ENCODE results near the gene ZDHHC1. TPM values are rescaled to one million over a fixed set of nuclear protein-coding genes. Genes with fewer than 3 reads are reported as not detected.
A peak's percentile ranks its signal among the peaks of the same experiment; 100 is the strongest.

The ZDHHC1 gene
- total RNA-seq, 8 experiments from 2014 or later = 3.4 to 14.6 (median 4.6) TPM

- ATAC-seq (replicated peaks in 6 of 8) = peak in 1 of 8 experiments; percentile 10
- WGBS, 10 experiments = 75 to 80% methylated on average over 1 of the region's 3 CpGs; no CpG with 5 or more reads in 8 of the 10 experiments
- H3K4me1 ChIP-seq (replicated peaks in 1 of 2) = peaks cover 0 to 5% of the 10 kb centered on the region in 2 donors
- in situ Hi-C loops (cut with MboI; ENCODE audit: low pct_unique_long_range_greater_than_20kb in 2 of 9, low sequenced_read_pairs in 9 of 9, unreplicated experiment in 9 of 9) = no loop called here
- no peak overlapping the region for H3K4me3 ChIP-seq
- no peak overlapping the region for H3K27ac ChIP-seq
Measured at GRCh38 chr16:67445441-67445912, 29.2 kb upstream of the ZDHHC1 start.

- ATAC-seq (replicated peaks in 6 of 8) = no peak
- in situ Hi-C loops (cut with MboI; ENCODE audit: low pct_unique_long_range_greater_than_20kb in 2 of 9, low sequenced_read_pairs in 9 of 9, unreplicated experiment in 9 of 9) = no loop called here
- Histone ChIP-seq H3K4me1 (replicated peaks in 1 of 2) (peaks cover 0 to 5% of the 10 kb centered on the region in 2 donors), H3K4me3 (no peak overlapping the region), H3K27ac (no peak overlapping the region)
- 79 to 100% (median 100%) methylated on average over 1 to 4 of the region's 7 CpGs; no CpG with 5 or more reads in 3 of the 10 experiments for WGBS, 10 experiments
Measured at GRCh38 chr16:67445126-67445426, 28.8 kb upstream of the ZDHHC1 start.

GRCh38 chr16:67444259-67445125 lies 28.2 kb upstream of the ZDHHC1 start:
- WGBS, 10 experiments = 50 to 83% (median 62%) methylated on average over 1 to 7 of the region's 22 CpGs; no CpG with 5 or more reads in 4 of the 10 experiments
- Histone ChIP-seq H3K4me3 (no peak overlapping the region), H3K27ac (no peak overlapping the region), H3K4me1 (replicated peaks in 1 of 2) (peaks cover 0 to 5% of the 10 kb centered on the region in 2 donors)
- ATAC-seq (replicated peaks in 6 of 8) = no peak
- in situ Hi-C loops (cut with MboI; ENCODE audit: low pct_unique_long_range_greater_than_20kb in 2 of 9, low sequenced_read_pairs in 9 of 9, unreplicated experiment in 9 of 9) = no loop called here

GRCh38 chr16:67443265-67443664 lies 27.0 kb upstream of the ZDHHC1 start:
- in situ Hi-C loops (cut with MboI; ENCODE audit: low pct_unique_long_range_greater_than_20kb in 2 of 9, low sequenced_read_pairs in 9 of 9, unreplicated experiment in 9 of 9) = no loop called here
- Histone ChIP-seq H3K4me3 (no peak overlapping the region), H3K4me1 (replicated peaks in 1 of 2) (peaks cover 0 to 5% of the 10 kb centered on the region in 2 donors), H3K27ac (no peak overlapping the region)
- peak in 1 of 8 experiments; percentile 40 for ATAC-seq (replicated peaks in 6 of 8)
- 17 to 89% (median 80%) methylated on average over 1 to 5 of the region's 6 CpGs; no CpG with 5 or more reads in 5 of the 10 experiments for WGBS, 10 experiments

- no peak for ATAC-seq (replicated peaks in 6 of 8)
- Histone ChIP-seq H3K4me1 (replicated peaks in 1 of 2) (peaks cover 0 to 5% of the 10 kb centered on the region in 2 donors), H3K4me3 (no peak overlapping the region), H3K27ac (no peak overlapping the region)
- in situ Hi-C loops (cut with MboI; ENCODE audit: low pct_unique_long_range_greater_than_20kb in 2 of 9, low sequenced_read_pairs in 9 of 9, unreplicated experiment in 9 of 9) = no loop called here
- WGBS, 10 experiments = 80 to 100% (median 97%) methylated on average over 1 to 6 of the region's 13 CpGs; no CpG with 5 or more reads in 4 of the 10 experiments
Measured at GRCh38 chr16:67442581-67443255, 26.4 kb upstream of the ZDHHC1 start.

GRCh38 chr16:67441907-67442306 lies 25.6 kb upstream of the ZDHHC1 start:
- WGBS, 10 experiments = 7 to 83% (median 73%) methylated on average over 2 to 4 of the region's 5 CpGs; no CpG with 5 or more reads in 5 of the 10 experiments
- peak in 1 of 8 experiments; percentile 10 for ATAC-seq (replicated peaks in 6 of 8)
- in situ Hi-C loops (cut with MboI; ENCODE audit: low pct_unique_long_range_greater_than_20kb in 2 of 9, low sequenced_read_pairs in 9 of 9, unreplicated experiment in 9 of 9) = no loop called here
- Histone ChIP-seq H3K4me1 (replicated peaks in 1 of 2) (peaks cover 0 to 5% of the 10 kb centered on the region in 2 donors), H3K27ac (no peak overlapping the region), H3K4me3 (no peak overlapping the region)

- ATAC-seq (replicated peaks in 6 of 8) = peak in 4 of 8 experiments; percentile 13 to 36 (median 18)
- Histone ChIP-seq H3K4me3 (no peak overlapping the region), H3K27ac (no peak overlapping the region), H3K4me1 (replicated peaks in 1 of 2) (peaks cover 0 to 5% of the 10 kb centered on the region in 2 donors)
- WGBS, 10 experiments = 7% methylated on average over 2 of the region's 17 CpGs; no CpG with 5 or more reads in 9 of the 10 experiments
- in situ Hi-C loops (cut with MboI; ENCODE audit: low pct_unique_long_range_greater_than_20kb in 2 of 9, low sequenced_read_pairs in 9 of 9, unreplicated experiment in 9 of 9) = no loop called here
Measured at GRCh38 chr16:67441271-67441753, 25.0 kb upstream of the ZDHHC1 start.

- WGBS, 10 experiments = 75 to 80% methylated on average over 1 to 4 of the region's 19 CpGs; no CpG with 5 or more reads in 8 of the 10 experiments
- in situ Hi-C loops (cut with MboI; ENCODE audit: low pct_unique_long_range_greater_than_20kb in 2 of 9, low sequenced_read_pairs in 9 of 9, unreplicated experiment in 9 of 9) = no loop called here
- Histone ChIP-seq H3K4me3 (no peak overlapping the region), H3K4me1 (replicated peaks in 1 of 2) (peaks cover 4 to 8% of the 10 kb centered on the region in 2 donors), H3K27ac (no peak overlapping the region)
- ATAC-seq (replicated peaks in 6 of 8) = no peak
Measured at GRCh38 chr16:67438824-67439393, 22.6 kb upstream of the ZDHHC1 start.

GRCh38 chr16:67438098-67438791 lies 22.0 kb upstream of the ZDHHC1 start:
- Histone ChIP-seq H3K4me1 (replicated peaks in 1 of 2) (peaks cover 5 to 9% of the 10 kb centered on the region in 2 donors), H3K4me3 (no peak overlapping the region), H3K27ac (no peak overlapping the region)
- no peak for ATAC-seq (replicated peaks in 6 of 8)
- 100% methylated on average over 4 to 7 of the region's 20 CpGs; no CpG with 5 or more reads in 7 of the 10 experiments for WGBS, 10 experiments
- in situ Hi-C loops (cut with MboI; ENCODE audit: low pct_unique_long_range_greater_than_20kb in 2 of 9, low sequenced_read_pairs in 9 of 9, unreplicated experiment in 9 of 9) = no loop called here

- in situ Hi-C loops (cut with MboI; ENCODE audit: low pct_unique_long_range_greater_than_20kb in 2 of 9, low sequenced_read_pairs in 9 of 9, unreplicated experiment in 9 of 9) = no loop called here
- no peak for ATAC-seq (replicated peaks in 6 of 8)
- WGBS, 10 experiments = 100% methylated on average over 3 of the region's 4 CpGs; no CpG with 5 or more reads in 9 of the 10 experiments
- Histone ChIP-seq H3K4me1 (replicated peaks in 1 of 2) (peaks cover 12 to 13% of the 10 kb centered on the region in 2 donors), H3K4me3 (no peak overlapping the region), H3K27ac (no peak overlapping the region)
Measured at GRCh38 chr16:67437513-67437912, 21.2 kb upstream of the ZDHHC1 start.

- ATAC-seq (replicated peaks in 6 of 8) = no peak
- Histone ChIP-seq H3K4me1 (replicated peaks in 1 of 2) (peaks cover 19 to 21% of the 10 kb centered on the region in 2 donors), H3K27ac (no peak overlapping the region), H3K4me3 (no peak overlapping the region)
- 80 to 100% (median 93%) methylated on average over 1 to 5 of the region's 23 CpGs; no CpG with 5 or more reads in 6 of the 10 experiments for WGBS, 10 experiments
- in situ Hi-C loops (cut with MboI; ENCODE audit: low pct_unique_long_range_greater_than_20kb in 2 of 9, low sequenced_read_pairs in 9 of 9, unreplicated experiment in 9 of 9) = no loop called here
Measured at GRCh38 chr16:67436640-67437193, 20.4 kb upstream of the ZDHHC1 start.

- in situ Hi-C loops (cut with MboI; ENCODE audit: low pct_unique_long_range_greater_than_20kb in 2 of 9, low sequenced_read_pairs in 9 of 9, unreplicated experiment in 9 of 9) = no loop called here
- ATAC-seq (replicated peaks in 6 of 8) = no peak
- 67 to 93% (median 91%) methylated on average over 2 to 7 of the region's 16 CpGs; no CpG with 5 or more reads in 6 of the 10 experiments for WGBS, 10 experiments
- Histone ChIP-seq H3K4me3 (no peak overlapping the region), H3K4me1 (replicated peaks in 1 of 2) (peaks cover 19 to 28% of the 10 kb centered on the region in 2 donors), H3K27ac (no peak overlapping the region)
Measured at GRCh38 chr16:67435758-67436164, 19.5 kb upstream of the ZDHHC1 start.
